Measurements from ENCODE around the gene PABPC1L.

PABPC1L gene

GRCh38 chr20:44886828-44887227, 23.0 kb upstream of the PABPC1L start:
- peaks cover 8 to 10% of the 10 kb centered on the region in 2 experiments for H3K4me1 ChIP-seq (ENCODE audit: control insufficient read depth in 1 of 2, insufficient read depth in 2 of 2, low read length in 2 of 2)
- no peak overlapping the region for H3K27ac ChIP-seq (ENCODE audit: low read depth, low read length)
- H3K27me3 ChIP-seq (ENCODE audit: insufficient read depth, low read length), result no peaks in the 10 kb centered on the region
- H2AK5ac ChIP-seq (ENCODE audit: low read length), result no peak overlapping the region
- H3K9ac ChIP-seq (ENCODE audit: low read length), result no peak overlapping the region
- no peak overlapping the region for H2AFZ ChIP-seq (ENCODE audit: insufficient read depth, low read length, poor library complexity)
- no peak overlapping the region for H3K18ac ChIP-seq (ENCODE audit: low read length)
- no peak overlapping the region for H4K91ac ChIP-seq (ENCODE audit: low read depth, low read length)
- no peak overlapping the region for H2BK12ac ChIP-seq (ENCODE audit: low read length)
- H3K9me3 ChIP-seq (ENCODE audit: insufficient read depth, low read depth, low read length), result no peaks in the 10 kb centered on the region
- no peak overlapping the region for H4K8ac ChIP-seq (ENCODE audit: low read depth, low read length)
- H2BK5ac ChIP-seq (ENCODE audit: low read depth, low read length, poor library complexity), result no peak overlapping the region
- H4K12ac ChIP-seq (ENCODE audit: low read depth, low read length), result no peak overlapping the region
- H3K14ac ChIP-seq (ENCODE audit: low read length), result no peak overlapping the region
- peak overlapping the region; percentile 81 for H3K4me2 ChIP-seq (ENCODE audit: low read length)
- H2BK120ac ChIP-seq (ENCODE audit: insufficient read depth, low read length, poor library complexity), result no peak overlapping the region
- H3K4ac ChIP-seq (ENCODE audit: low read depth, low read length), result peak overlapping the region; percentile 100
- no peaks in the 10 kb centered on the region for H3K36me3 ChIP-seq (ENCODE audit: control insufficient read depth in 1 of 2, insufficient read depth in 2 of 2, low read length in 2 of 2)
- H3K79me1 ChIP-seq (ENCODE audit: low read length), result peaks cover 13% of the 10 kb centered on the region
- no peak for DNase-seq
- WGBS (ENCODE audit: extremely low coverage, insufficient coverage, insufficient read length), result no CpG with 5 or more reads among the region's 2 CpGs
- peak overlapping the region; percentile 87 for H3K4me3 ChIP-seq (ENCODE audit: low read depth, low read length)
- H3K23ac ChIP-seq (ENCODE audit: low read length), result no peak overlapping the region
- peaks cover 20% of the 10 kb centered on the region for H3K79me2 ChIP-seq (ENCODE audit: control insufficient read depth, insufficient read depth, low read length, poor library complexity)

GRCh38 chr20:44887466-44887865, 22.4 kb upstream of the PABPC1L start:
- no peak for DNase-seq
- no peak overlapping the region for H2BK120ac ChIP-seq (ENCODE audit: insufficient read depth, low read length, poor library complexity)
- no peaks in the 10 kb centered on the region for H3K9me3 ChIP-seq (ENCODE audit: insufficient read depth, low read depth, low read length)
- no peak overlapping the region for H3K4me3 ChIP-seq (ENCODE audit: low read depth, low read length)
- no peak overlapping the region for H2BK5ac ChIP-seq (ENCODE audit: low read depth, low read length, poor library complexity)
- H4K8ac ChIP-seq (ENCODE audit: low read depth, low read length), result no peak overlapping the region
- no peak overlapping the region for H3K23ac ChIP-seq (ENCODE audit: low read length)
- H2AK5ac ChIP-seq (ENCODE audit: low read length), result no peak overlapping the region
- H3K9ac ChIP-seq (ENCODE audit: low read length), result no peak overlapping the region
- H3K4ac ChIP-seq (ENCODE audit: low read depth, low read length), result peak overlapping the region; percentile 100
- peaks cover 22% of the 10 kb centered on the region for H3K79me2 ChIP-seq (ENCODE audit: control insufficient read depth, insufficient read depth, low read length, poor library complexity)
- H2AFZ ChIP-seq (ENCODE audit: insufficient read depth, low read length, poor library complexity), result no peak overlapping the region
- H3K27me3 ChIP-seq (ENCODE audit: insufficient read depth, low read length), result no peaks in the 10 kb centered on the region
- H3K79me1 ChIP-seq (ENCODE audit: low read length), result peaks cover 13% of the 10 kb centered on the region
- no peak overlapping the region for H3K27ac ChIP-seq (ENCODE audit: low read depth, low read length)
- peaks cover 8 to 10% of the 10 kb centered on the region in 2 experiments for H3K4me1 ChIP-seq (ENCODE audit: control insufficient read depth in 1 of 2, insufficient read depth in 2 of 2, low read length in 2 of 2)
- H3K36me3 ChIP-seq (ENCODE audit: control insufficient read depth in 1 of 2, insufficient read depth in 2 of 2, low read length in 2 of 2), result no peaks in the 10 kb centered on the region
- no peak overlapping the region for H4K91ac ChIP-seq (ENCODE audit: low read depth, low read length)
- no peak overlapping the region for H4K12ac ChIP-seq (ENCODE audit: low read depth, low read length)
- no peak overlapping the region for H2BK12ac ChIP-seq (ENCODE audit: low read length)
- no peak overlapping the region for H3K14ac ChIP-seq (ENCODE audit: low read length)
- no peak overlapping the region for H3K18ac ChIP-seq (ENCODE audit: low read length)
- peak overlapping the region; percentile 81 for H3K4me2 ChIP-seq (ENCODE audit: low read length)
- WGBS (ENCODE audit: extremely low coverage, insufficient coverage, insufficient read length), result no CpG with 5 or more reads among the region's 4 CpGs

- Histone ChIP-seq H4K12ac (ENCODE audit: low read depth, low read length) (no peak overlapping the region), H2BK120ac (ENCODE audit: insufficient read depth, low read length, poor library complexity) (no peak overlapping the region), H4K8ac (ENCODE audit: low read depth, low read length) (no peak overlapping the region), H3K4me2 (ENCODE audit: low read length) (no peak overlapping the region), H4K91ac (ENCODE audit: low read depth, low read length) (no peak overlapping the region), H3K79me2 (ENCODE audit: control insufficient read depth, insufficient read depth, low read length, poor library complexity) (peaks cover 22% of the 10 kb centered on the region), H2BK12ac (ENCODE audit: low read length) (no peak overlapping the region), H2AFZ (ENCODE audit: insufficient read depth, low read length, poor library complexity) (no peak overlapping the region), H3K4me1 (ENCODE audit: control insufficient read depth in 1 of 2, insufficient read depth in 2 of 2, low read length in 2 of 2) (peaks cover 8 to 10% of the 10 kb centered on the region in 2 experiments), H3K4ac (ENCODE audit: low read depth, low read length) (peak overlapping the region; percentile 72), H3K14ac (ENCODE audit: low read length) (no peak overlapping the region), H3K27me3 (ENCODE audit: insufficient read depth, low read length) (no peaks in the 10 kb centered on the region), H2BK5ac (ENCODE audit: low read depth, low read length, poor library complexity) (no peak overlapping the region), H2AK5ac (ENCODE audit: low read length) (no peak overlapping the region), H3K4me3 (ENCODE audit: low read depth, low read length) (no peak overlapping the region), H3K9me3 (ENCODE audit: insufficient read depth, low read depth, low read length) (no peaks in the 10 kb centered on the region), H3K9ac (ENCODE audit: low read length) (no peak overlapping the region), H3K27ac (ENCODE audit: low read depth, low read length) (no peak overlapping the region), H3K36me3 (ENCODE audit: control insufficient read depth in 1 of 2, insufficient read depth in 2 of 2, low read length in 2 of 2) (no peaks in the 10 kb centered on the region), H3K18ac (ENCODE audit: low read length) (no peak overlapping the region), H3K79me1 (ENCODE audit: low read length) (peaks cover 13% of the 10 kb centered on the region), H3K23ac (ENCODE audit: low read length) (no peak overlapping the region)
- DNase-seq, result peak in 1 of 2 donors; percentile 94
- no CpG with 5 or more reads among the region's 6 CpGs for WGBS (ENCODE audit: extremely low coverage, insufficient coverage, insufficient read length)
These were observed 21.4 kb upstream of the PABPC1L start for GRCh38 chr20:44888226-44889103.

- Histone ChIP-seq H2BK120ac (ENCODE audit: insufficient read depth, low read length, poor library complexity) (no peak overlapping the region), H3K4me1 (ENCODE audit: control insufficient read depth in 1 of 2, insufficient read depth in 2 of 2, low read length in 2 of 2) (peaks cover 2 to 3% of the 10 kb centered on the region in 2 experiments), H3K79me1 (ENCODE audit: low read length) (no peaks in the 10 kb centered on the region), H3K9ac (ENCODE audit: low read length) (no peak overlapping the region), H3K27me3 (ENCODE audit: insufficient read depth, low read length) (no peaks in the 10 kb centered on the region), H3K4me3 (ENCODE audit: low read depth, low read length) (no peak overlapping the region), H4K91ac (ENCODE audit: low read depth, low read length) (no peak overlapping the region), H4K12ac (ENCODE audit: low read depth, low read length) (no peak overlapping the region), H3K9me3 (ENCODE audit: insufficient read depth, low read depth, low read length) (no peaks in the 10 kb centered on the region), H3K27ac (ENCODE audit: low read depth, low read length) (no peak overlapping the region), H2AFZ (ENCODE audit: insufficient read depth, low read length, poor library complexity) (no peak overlapping the region), H3K18ac (ENCODE audit: low read length) (no peak overlapping the region), H3K14ac (ENCODE audit: low read length) (no peak overlapping the region), H2BK12ac (ENCODE audit: low read length) (no peak overlapping the region), H3K79me2 (ENCODE audit: control insufficient read depth, insufficient read depth, low read length, poor library complexity) (peaks cover 17% of the 10 kb centered on the region), H3K23ac (ENCODE audit: low read length) (no peak overlapping the region), H2BK5ac (ENCODE audit: low read depth, low read length, poor library complexity) (no peak overlapping the region), H3K4me2 (ENCODE audit: low read length) (no peak overlapping the region), H3K4ac (ENCODE audit: low read depth, low read length) (peak overlapping the region; percentile 89), H3K36me3 (ENCODE audit: control insufficient read depth in 1 of 2, insufficient read depth in 2 of 2, low read length in 2 of 2) (peaks cover 0 to 2% of the 10 kb centered on the region in 2 experiments), H2AK5ac (ENCODE audit: low read length) (no peak overlapping the region), H4K8ac (ENCODE audit: low read depth, low read length) (no peak overlapping the region)
- no peak for DNase-seq
- no CpG with 5 or more reads among the region's 1 CpG for WGBS (ENCODE audit: extremely low coverage, insufficient coverage, insufficient read length)
These were observed 18.0 kb upstream of the PABPC1L start for GRCh38 chr20:44891826-44892225.

Data from trophoblast cell (in vitro differentiated cells and primary cell).